Measurements from ENCODE around the gene SURF6.

The SURF6 gene

GRCh38 chr9:133367778-133368177, 31.8 kb upstream of the SURF6 start:
- Histone ChIP-seq H3K27ac (ENCODE audit: low read depth, low read length) (no peak overlapping the region), H3K9ac (ENCODE audit: low read length) (no peak overlapping the region), H3K4me3 (ENCODE audit: low read depth, low read length) (no peak overlapping the region), H3K27me3 (ENCODE audit: control insufficient read depth, insufficient read depth, low read length) (no peaks in the 10 kb centered on the region), H3K36me3 (ENCODE audit: control insufficient read depth, insufficient read depth, low read length) (peaks cover 97% of the 10 kb centered on the region), H3K9me3 (ENCODE audit: control insufficient read depth, insufficient read depth, low read depth, low read length) (no peaks in the 10 kb centered on the region), H3K4me1 (ENCODE audit: control insufficient read depth, insufficient read depth, low read length) (no peaks in the 10 kb centered on the region; the same call in 1 of the 2 replicates)

- Histone ChIP-seq H3K9me3 (ENCODE audit: control insufficient read depth, insufficient read depth, low read depth, low read length) (no peaks in the 10 kb centered on the region), H3K4me1 (ENCODE audit: control insufficient read depth, insufficient read depth, low read length) (no peaks in the 10 kb centered on the region; the same call in 1 of the 2 replicates), H3K27me3 (ENCODE audit: control insufficient read depth, insufficient read depth, low read length) (no peaks in the 10 kb centered on the region), H3K36me3 (ENCODE audit: control insufficient read depth, insufficient read depth, low read length) (peaks cover 97% of the 10 kb centered on the region), H3K4me3 (ENCODE audit: low read depth, low read length) (no peak overlapping the region), H3K27ac (ENCODE audit: low read depth, low read length) (no peak overlapping the region), H3K9ac (ENCODE audit: low read length) (no peak overlapping the region)
These were observed 31.2 kb upstream of the SURF6 start for GRCh38 chr9:133367221-133367620.

GRCh38 chr9:133366435-133366834, 30.4 kb upstream of the SURF6 start:
- Histone ChIP-seq H3K36me3 (ENCODE audit: control insufficient read depth, insufficient read depth, low read length) (peaks cover 97% of the 10 kb centered on the region), H3K27me3 (ENCODE audit: control insufficient read depth, insufficient read depth, low read length) (no peaks in the 10 kb centered on the region), H3K9me3 (ENCODE audit: control insufficient read depth, insufficient read depth, low read depth, low read length) (no peaks in the 10 kb centered on the region), H3K27ac (ENCODE audit: low read depth, low read length) (no peak overlapping the region), H3K4me1 (ENCODE audit: control insufficient read depth, insufficient read depth, low read length) (no peaks in the 10 kb centered on the region; the same call in 1 of the 2 replicates), H3K9ac (ENCODE audit: low read length) (no peak overlapping the region), H3K4me3 (ENCODE audit: low read depth, low read length) (no peak overlapping the region)

GRCh38 chr9:133362359-133363044, 26.5 kb upstream of the SURF6 start:
- H3K4me1 ChIP-seq (ENCODE audit: control insufficient read depth, insufficient read depth, low read length), result 0 out of 2 replicates have a peak, but pooled peaks cover 3% of the 10 kb centered on the region

GRCh38 chr9:133361507-133362092, 25.6 kb upstream of the SURF6 start:
- H3K4me1 ChIP-seq (ENCODE audit: control insufficient read depth, insufficient read depth, low read length), result 0 out of 2 replicates have a peak, but pooled peaks cover 7% of the 10 kb centered on the region

More at GRCh38 chr9:133362359-133363044, 26.5 kb upstream of the SURF6 start:
- Histone ChIP-seq H3K4me3 (ENCODE audit: low read depth, low read length) (no peak overlapping the region), H3K27me3 (ENCODE audit: control insufficient read depth, insufficient read depth, low read length) (no peaks in the 10 kb centered on the region), H3K9me3 (ENCODE audit: control insufficient read depth, insufficient read depth, low read depth, low read length) (no peaks in the 10 kb centered on the region), H3K9ac (ENCODE audit: low read length) (no peak overlapping the region), H3K27ac (ENCODE audit: low read depth, low read length) (no peak overlapping the region), H3K36me3 (ENCODE audit: control insufficient read depth, insufficient read depth, low read length) (peaks cover 93% of the 10 kb centered on the region)

GRCh38 chr9:133360400-133361393, 24.7 kb upstream of the SURF6 start:
- Histone ChIP-seq H3K9ac (ENCODE audit: low read length) (no peak overlapping the region), H3K27ac (ENCODE audit: low read depth, low read length) (no peak overlapping the region), H3K4me3 (ENCODE audit: low read depth, low read length) (no peak overlapping the region), H3K9me3 (ENCODE audit: control insufficient read depth, insufficient read depth, low read depth, low read length) (no peaks in the 10 kb centered on the region), H3K27me3 (ENCODE audit: control insufficient read depth, insufficient read depth, low read length) (no peaks in the 10 kb centered on the region), H3K36me3 (ENCODE audit: control insufficient read depth, insufficient read depth, low read length) (peaks cover 76% of the 10 kb centered on the region), H3K4me1 (ENCODE audit: control insufficient read depth, insufficient read depth, low read length) (0 out of 2 replicates have a peak, but pooled peaks cover 7% of the 10 kb centered on the region)

More at GRCh38 chr9:133361507-133362092, 25.6 kb upstream of the SURF6 start:
- Histone ChIP-seq H3K9me3 (ENCODE audit: control insufficient read depth, insufficient read depth, low read depth, low read length) (no peaks in the 10 kb centered on the region), H3K36me3 (ENCODE audit: control insufficient read depth, insufficient read depth, low read length) (peaks cover 85% of the 10 kb centered on the region), H3K27me3 (ENCODE audit: control insufficient read depth, insufficient read depth, low read length) (no peaks in the 10 kb centered on the region), H3K27ac (ENCODE audit: low read depth, low read length) (no peak overlapping the region), H3K4me3 (ENCODE audit: low read depth, low read length) (no peak overlapping the region), H3K9ac (ENCODE audit: low read length) (no peak overlapping the region)

GRCh38 chr9:133359399-133360175, 23.6 kb upstream of the SURF6 start:
- no peaks in the 10 kb centered on the region for H3K27me3 ChIP-seq (ENCODE audit: control insufficient read depth, insufficient read depth, low read length)
- H3K9me3 ChIP-seq (ENCODE audit: control insufficient read depth, insufficient read depth, low read depth, low read length), result no peaks in the 10 kb centered on the region
- 0 out of 2 replicates have a peak, but pooled peaks cover 7% of the 10 kb centered on the region for H3K4me1 ChIP-seq (ENCODE audit: control insufficient read depth, insufficient read depth, low read length)
- H3K36me3 ChIP-seq (ENCODE audit: control insufficient read depth, insufficient read depth, low read length), result peaks cover 65% of the 10 kb centered on the region
- H3K27ac ChIP-seq (ENCODE audit: low read depth, low read length), result no peak overlapping the region
- H3K9ac ChIP-seq (ENCODE audit: low read length), result no peak overlapping the region
- H3K4me3 ChIP-seq (ENCODE audit: low read depth, low read length), result no peak overlapping the region

GRCh38 chr9:133357656-133358055, 21.7 kb upstream of the SURF6 start:
- Histone ChIP-seq H3K4me1 (ENCODE audit: control insufficient read depth, insufficient read depth, low read length) (0 out of 2 replicates have a peak, but pooled peaks cover 7% of the 10 kb centered on the region), H3K27me3 (ENCODE audit: control insufficient read depth, insufficient read depth, low read length) (no peaks in the 10 kb centered on the region), H3K4me3 (ENCODE audit: low read depth, low read length) (peak overlapping the region; percentile 79), H3K9me3 (ENCODE audit: control insufficient read depth, insufficient read depth, low read depth, low read length) (no peaks in the 10 kb centered on the region), H3K9ac (ENCODE audit: low read length) (no peak overlapping the region), H3K27ac (ENCODE audit: low read depth, low read length) (no peak overlapping the region), H3K36me3 (ENCODE audit: control insufficient read depth, insufficient read depth, low read length) (peaks cover 54% of the 10 kb centered on the region)

- peak within 1 kb of the TSS; percentile 94 for H3K4me3 ChIP-seq (ENCODE audit: low read depth, low read length)
- peak within 1 kb of the TSS; percentile 21; the same call in 1 of the 2 replicates for H3K27ac ChIP-seq (ENCODE audit: low read depth, low read length)
- H3K9me3 ChIP-seq (ENCODE audit: control insufficient read depth, insufficient read depth, low read depth, low read length), result no peaks in the 10 kb centered on the region
- 0 out of 2 replicates have a peak, but pooled peaks cover 7% of the 10 kb centered on the region for H3K4me1 ChIP-seq (ENCODE audit: control insufficient read depth, insufficient read depth, low read length)
- peak within 1 kb of the TSS; percentile 87 for H3K9ac ChIP-seq (ENCODE audit: low read length)
- peaks cover 54% of the 10 kb centered on the region for H3K36me3 ChIP-seq (ENCODE audit: control insufficient read depth, insufficient read depth, low read length)
- no peaks in the 10 kb centered on the region for H3K27me3 ChIP-seq (ENCODE audit: control insufficient read depth, insufficient read depth, low read length)
These were observed 20.6 kb upstream of the SURF6 start, which contains the start of the genes SURF1 and SURF2 for GRCh38 chr9:133356391-133357091. SURF1 (minus strand) TSS chr9:133356487; CDS start chr9:133356453, 34 bp downstream. SURF2 (plus strand) TSS chr9:133356550; CDS start chr9:133356593, 43 bp downstream.
